GM21367 (cell line): Measurements from ENCODE around the gene BCAS3.

Experiments
- ATAC-seq: cut with Tn5 transposase; IDR thresholded peaks from one replicate; pipeline ENCODE4 v1.9.1; 2021; ENCODE audit not compliant: unreplicated experiment

BCAS3 gene

GRCh38 chr17:61177351-61177750, 499.7 kb downstream of the BCAS3 start:
- ATAC-seq: no peak

GRCh38 chr17:61178284-61178683, 500.6 kb downstream of the BCAS3 start:
- no peak for ATAC-seq

- no peak for ATAC-seq
These were observed 501.7 kb downstream of the BCAS3 start for GRCh38 chr17:61179380-61179806.

GRCh38 chr17:61183793-61184192, 506.1 kb downstream of the BCAS3 start:
- ATAC-seq: no peak

- no peak for ATAC-seq
These were observed 507.7 kb downstream of the BCAS3 start for GRCh38 chr17:61185385-61185784.

GRCh38 chr17:61187038-61187437, 509.4 kb downstream of the BCAS3 start:
- no peak for ATAC-seq

GRCh38 chr17:61188081-61188480, 510.4 kb downstream of the BCAS3 start:
- no peak for ATAC-seq

- no peak for ATAC-seq
These were observed 512.3 kb downstream of the BCAS3 start for GRCh38 chr17:61189968-61190367.

- no peak for ATAC-seq
These were observed 518.7 kb downstream of the BCAS3 start for GRCh38 chr17:61196302-61196704.

GRCh38 chr17:61196799-61197198, 519.1 kb downstream of the BCAS3 start:
- no peak for ATAC-seq

GRCh38 chr17:61199431-61200338, 522.0 kb downstream of the BCAS3 start:
- ATAC-seq: no peak

- ATAC-seq: no peak
These were observed 522.7 kb downstream of the BCAS3 start for GRCh38 chr17:61200339-61200715.

- no peak for ATAC-seq
These were observed 523.6 kb downstream of the BCAS3 start for GRCh38 chr17:61201211-61201610.

GRCh38 chr17:61202564-61202963, 524.9 kb downstream of the BCAS3 start:
- ATAC-seq: no peak

- ATAC-seq: no peak
These were observed 526.0 kb downstream of the BCAS3 start for GRCh38 chr17:61203671-61204131.

GRCh38 chr17:61204456-61204855, 526.8 kb downstream of the BCAS3 start:
- ATAC-seq: no peak

GRCh38 chr17:61205401-61205800, 527.8 kb downstream of the BCAS3 start:
- ATAC-seq: no peak

- ATAC-seq: no peak
These were observed 528.3 kb downstream of the BCAS3 start for GRCh38 chr17:61205931-61206330.

GRCh38 chr17:61206922-61207321, 529.3 kb downstream of the BCAS3 start:
- ATAC-seq: no peak

- ATAC-seq: no peak
These were observed 530.9 kb downstream of the BCAS3 start for GRCh38 chr17:61208301-61209105.

GRCh38 chr17:61209106-61209439, 531.4 kb downstream of the BCAS3 start:
- no peak for ATAC-seq

GRCh38 chr17:61209525-61209924, 531.9 kb downstream of the BCAS3 start:
- no peak for ATAC-seq
